ENCODE measurements around the gene ITPRIPL1. TPM values are rescaled to one million over a fixed set of nuclear protein-coding genes. Genes with fewer than 3 reads are reported as not detected.

ITPRIPL1 gene
- total and polyA plus RNA-seq, 2 experiments from 2014 or later: 1.3 TPM

GRCh38 chr2:96374211-96374951, 49.3 kb downstream of the ITPRIPL1 start:
- TF ChIP-seq CTCF (IDR thresholded peaks at IDR 0.05; ENCODE audit: low read depth, low read length): no peak
- H3K27ac ChIP-seq: no peak overlapping the region
- no peak overlapping the region for H3K4me3 ChIP-seq
- no peaks in the 10 kb centered on the region for H3K4me1 ChIP-seq (ENCODE audit: low read depth)
- H3K9me3 ChIP-seq (ENCODE audit: low read depth): no peaks in the 10 kb centered on the region
- H3K27me3 ChIP-seq: no peaks in the 10 kb centered on the region
- no peaks in the 10 kb centered on the region for H3K36me3 ChIP-seq
- peak; percentile 11 to 44 for DNase-seq (ENCODE audit: low read depth in 1 of 2, low spot score in 1 of 2)

Other genes starting within 250 kb of the ITPRIPL1 start
- 27.4 and 61.8 TPM in 2 replicates for gene ADRA2B, start 208.7 kb upstream of the ITPRIPL1 start, total RNA-seq
- gene ADRA2B, start 208.7 kb upstream of the ITPRIPL1 start, polyA plus RNA-seq: 28.5 and 50.8 TPM in 2 replicates
- not detected in 2 replicates for gene ASTL, start 186.8 kb upstream of the ITPRIPL1 start, total RNA-seq
- gene ASTL, start 186.8 kb upstream of the ITPRIPL1 start, polyA plus RNA-seq: not detected in 2 replicates
- 0.89 and 3.0 TPM in 2 replicates for gene DUSP2, start 179.9 kb upstream of the ITPRIPL1 start, total RNA-seq
- 1.0 and 2.2 TPM in 2 replicates for gene DUSP2, start 179.9 kb upstream of the ITPRIPL1 start, polyA plus RNA-seq
- gene STARD7, start 116.5 kb upstream of the ITPRIPL1 start, total RNA-seq: 152 and 161 TPM in 2 replicates
- gene STARD7, start 116.5 kb upstream of the ITPRIPL1 start, polyA plus RNA-seq: 214 and 246 TPM in 2 replicates
- 55.8 and 59.1 TPM in 2 replicates for gene TMEM127, start 59.3 kb upstream of the ITPRIPL1 start, total RNA-seq
- gene TMEM127, start 59.3 kb upstream of the ITPRIPL1 start, polyA plus RNA-seq: 71.0 and 84.2 TPM in 2 replicates
- 97.3 and 117 TPM in 2 replicates for gene CIAO1, start 59.1 kb upstream of the ITPRIPL1 start, total RNA-seq
- 88.6 and 92.4 TPM in 2 replicates for gene CIAO1, start 59.1 kb upstream of the ITPRIPL1 start, polyA plus RNA-seq
- 58.6 and 85.3 TPM in 2 replicates for gene SNRNP200, start 19.8 kb upstream of the ITPRIPL1 start, total RNA-seq
- 96.4 and 97.1 TPM in 2 replicates for gene SNRNP200, start 19.8 kb upstream of the ITPRIPL1 start, polyA plus RNA-seq
- 9.3 and 21.3 TPM in 2 replicates for gene NCAPH, start 10.4 kb downstream of the ITPRIPL1 start, total RNA-seq
- gene NCAPH, start 10.4 kb downstream of the ITPRIPL1 start, polyA plus RNA-seq: 6.3 and 18.1 TPM in 2 replicates
- gene NEURL3, start 180.0 kb downstream of the ITPRIPL1 start, total RNA-seq: not detected in 2 replicates
- not detected in 2 replicates for gene NEURL3, start 180.0 kb downstream of the ITPRIPL1 start, polyA plus RNA-seq
- 7.6 and 8.4 TPM in 2 replicates for gene ARID5A, start 211.4 kb downstream of the ITPRIPL1 start, total RNA-seq
- gene ARID5A, start 211.4 kb downstream of the ITPRIPL1 start, polyA plus RNA-seq: 7.8 and 8.3 TPM in 2 replicates